Nephron (organoid): ENCODE results near the gene SDF4.
A peak's percentile ranks its signal among the peaks of the same experiment; 100 is the strongest.

Source experiments
- H3K27ac Mint-ChIP-seq, 3 experiments: 2 replicates each; pipeline ENCODE4 v1.8.0; 2020; ENCODE audit warnings: mixed read lengths in 3 of 3, mild to moderate bottlenecking in 2 of 3, moderate library complexity in 1 of 3
- H3K27me3 Mint-ChIP-seq: 2 replicates; pipeline ENCODE4 v1.8.0; 2021; ENCODE audit warnings: low read depth, mild to moderate bottlenecking, moderate library complexity, mixed read lengths
- H3K36me3 Mint-ChIP-seq: 2 replicates; pipeline ENCODE4 v1.8.0; 2020; ENCODE audit warnings: low read depth, mixed read lengths
- H3K4me1 Mint-ChIP-seq: 2 replicates; pipeline ENCODE4 v1.8.0; 2020; ENCODE audit warnings: mixed read lengths
- H3K4me3 Mint-ChIP-seq, 3 experiments: 2 replicates each; pipeline ENCODE4 v1.8.0; 2020; ENCODE audit warnings: mild to moderate bottlenecking in 3 of 3, mixed read lengths in 3 of 3, moderate library complexity in 2 of 3
- H3K9me3 Mint-ChIP-seq: 2 replicates; pipeline ENCODE4 v1.8.0; 2020; ENCODE audit warnings: mixed read lengths
- CTCF ChIP-seq, 3 experiments: fragments of 200-600 bp; sonication (generic); IDR thresholded peaks; one replicate each; pipeline ENCODE4 v1.5.0; 2021; ENCODE audit warnings: antibody characterized with exemption in 3 of 3; ENCODE audit not compliant: unreplicated experiment in 3 of 3

The SDF4 gene

GRCh38 chr1:1235016-1235744, 3.4 kb upstream of the SDF4 start:
- Mint-ChIP-seq H3K4me1 (peaks cover 26% of the 10 kb centered on the region), H3K27ac (no peak overlapping the region), H3K9me3 (no peaks in the 10 kb centered on the region), H3K36me3 (peaks cover 8% of the 10 kb centered on the region), H3K27me3 (peaks cover 4% of the 10 kb centered on the region), H3K4me3 (peak overlapping the region in 1 of 3 experiments; percentile 48)
- no peak for TF ChIP-seq CTCF (IDR thresholded peaks at IDR 0.05; ENCODE audit: unreplicated experiment in 3 of 3)

- no peak for TF ChIP-seq CTCF (IDR thresholded peaks at IDR 0.05; ENCODE audit: unreplicated experiment in 3 of 3)
- Mint-ChIP-seq H3K4me1 (peaks cover 33% of the 10 kb centered on the region), H3K36me3 (peaks cover 15% of the 10 kb centered on the region), H3K4me3 (peak overlapping the region; percentile 68 to 86 (median 83)), H3K9me3 (no peaks in the 10 kb centered on the region), H3K27me3 (peaks cover 4% of the 10 kb centered on the region), H3K27ac (peak overlapping the region; percentile 39 to 84 (median 74))
Observed at GRCh38 chr1:1234180-1234808, 2.5 kb upstream of the SDF4 start.

GRCh38 chr1:1233567-1233892, 1.7 kb upstream of the SDF4 start:
- no peak for TF ChIP-seq CTCF (IDR thresholded peaks at IDR 0.05; ENCODE audit: unreplicated experiment in 3 of 3)
- Mint-ChIP-seq H3K36me3 (peaks cover 15% of the 10 kb centered on the region), H3K4me3 (peak overlapping the region; percentile 68 to 86 (median 83)), H3K27me3 (peaks cover 4% of the 10 kb centered on the region), H3K9me3 (no peaks in the 10 kb centered on the region), H3K4me1 (peaks cover 33% of the 10 kb centered on the region), H3K27ac (peak overlapping the region; percentile 39 to 84 (median 80))

- Mint-ChIP-seq H3K9me3 (no peaks in the 10 kb centered on the region), H3K4me1 (peaks cover 33% of the 10 kb centered on the region), H3K27ac (peak overlapping the region; percentile 39 to 84 (median 80)), H3K27me3 (peaks cover 4% of the 10 kb centered on the region), H3K36me3 (peaks cover 15% of the 10 kb centered on the region), H3K4me3 (peak overlapping the region; percentile 68 to 86 (median 83))
- no peak for TF ChIP-seq CTCF (IDR thresholded peaks at IDR 0.05; ENCODE audit: unreplicated experiment in 3 of 3)
Observed at GRCh38 chr1:1232796-1233566, 1.2 kb upstream of the SDF4 start.

GRCh38 chr1:1232208-1232795, 501 bp upstream of the SDF4 start, which contains the start of gene B3GALT6:
B3GALT6 (plus strand) TSS chr1:1232237; CDS start chr1:1232279, 42 bp downstream.
- no peak for TF ChIP-seq CTCF (IDR thresholded peaks at IDR 0.05; ENCODE audit: unreplicated experiment in 3 of 3)
- peaks cover 15% of the 10 kb centered on the region for H3K36me3 Mint-ChIP-seq
- H3K4me3 Mint-ChIP-seq: peak within 1 kb of the TSS; percentile 89 to 96 (median 94)
- H3K27ac Mint-ChIP-seq: peak within 1 kb of the TSS; percentile 84 to 98 (median 94)
- H3K4me1 Mint-ChIP-seq: peaks cover 33% of the 10 kb centered on the region
- H3K9me3 Mint-ChIP-seq: no peaks in the 10 kb centered on the region
- H3K27me3 Mint-ChIP-seq: peaks cover 4% of the 10 kb centered on the region
